ENCODE measurements around the gene FARSA. TPM values are rescaled to one million over a fixed set of nuclear protein-coding genes. Genes with fewer than 3 reads are reported as not detected.

The FARSA gene
- total RNA-seq, 6 experiments from 2014 or later: 22.9 to 46.2 (median 29.0) TPM

GRCh38 chr19:12884926-12885748, 48.4 kb downstream of the FARSA start:
- Histone ChIP-seq H3K4me3 (peak overlapping the region; percentile 18 to 51 (median 22)), H3K27me3 (no peaks in the 10 kb centered on the region), H3K4me1 (peaks cover 0 to 16% (median 0%) of the 10 kb centered on the region in 4 donors), H3K9me3 (peaks cover 0 to 5% (median 0%) of the 10 kb centered on the region in 4 donors), H3K36me3 (no peaks in the 10 kb centered on the region), H3K27ac (peak overlapping the region in 1 of 3 donors; percentile 13)
- ATAC-seq: peak; percentile 36 to 57 (median 49)
- 6% methylated on average over 28 of the region's 73 CpGs for WGBS (ENCODE audit: insufficient coverage, low coverage, low lambda C conversion rate, missing lambda C conversion rate)
- intact Hi-C loops (cut with DNase I): loop anchor here in 1 of 2 donors (10.0 kb wide), 1 partner anchor 50 kb away; the partner anchor contains the start of genes CALR and FARSA
- DNase-seq: peak; percentile 73 to 86 (median 83)
- no peak for TF ChIP-seq POLR2A (IDR thresholded peaks at IDR 0.05)
- TF ChIP-seq CTCF (IDR thresholded peaks at IDR 0.05): peak; percentile 48 to 73 (median 56)

GRCh38 chr19:12884627-12884925, 48.9 kb downstream of the FARSA start:
- intact Hi-C loops (cut with DNase I): loop anchor here in 1 of 2 donors (10.0 kb wide), 1 partner anchor 50 kb away; the partner anchor contains the start of genes CALR and FARSA
- no peaks in the 10 kb centered on the region for H3K27me3 ChIP-seq
- TF ChIP-seq POLR2A (IDR thresholded peaks at IDR 0.05) (no peak), CTCF (IDR thresholded peaks at IDR 0.05) (no peak)
- H3K4me3 ChIP-seq: no peak overlapping the region
- H3K4me1 ChIP-seq: peaks cover 0 to 13% (median 0%) of the 10 kb centered on the region in 4 donors
- 76% methylated on average over 2 of the region's 12 CpGs for WGBS (ENCODE audit: insufficient coverage, low coverage, low lambda C conversion rate, missing lambda C conversion rate)
- DNase-seq (no peak), ATAC-seq (no peak)
- no peak overlapping the region for H3K27ac ChIP-seq
- peaks cover 0 to 5% (median 0%) of the 10 kb centered on the region in 4 donors for H3K9me3 ChIP-seq
- no peaks in the 10 kb centered on the region for H3K36me3 ChIP-seq

GRCh38 chr19:12884202-12884601, 49.3 kb downstream of the FARSA start:
- intact Hi-C loops (cut with DNase I): loop anchor here in 1 of 2 donors (10.0 kb wide), 1 partner anchor 51 kb away; the partner anchor contains the start of genes CALR and FARSA
- TF ChIP-seq CTCF (IDR thresholded peaks at IDR 0.05): no peak
- no peak for TF ChIP-seq POLR2A (IDR thresholded peaks at IDR 0.05)
- H3K36me3 ChIP-seq: no peaks in the 10 kb centered on the region
- H3K4me1 ChIP-seq: peaks cover 0 to 13% (median 0%) of the 10 kb centered on the region in 4 donors
- ATAC-seq (no peak), DNase-seq (no peak)
- WGBS (ENCODE audit: insufficient coverage, low coverage, low lambda C conversion rate, missing lambda C conversion rate): 90% methylated on average over 2 of the region's 3 CpGs
- no peak overlapping the region for H3K4me3 ChIP-seq
- H3K27me3 ChIP-seq: no peaks in the 10 kb centered on the region
- H3K9me3 ChIP-seq: peaks cover 0 to 5% (median 0%) of the 10 kb centered on the region in 4 donors
- no peak overlapping the region for H3K27ac ChIP-seq

- DNase-seq: no peak
- intact Hi-C loops (cut with DNase I): loop anchor here in 1 of 2 donors (10.0 kb wide), 1 partner anchor 52 kb away; the partner anchor contains the start of genes CALR and FARSA
- Histone ChIP-seq H3K27ac (peak overlapping the region in 1 of 3 donors; percentile 40), H3K36me3 (peaks cover 0 to 4% (median 0%) of the 10 kb centered on the region in 4 donors), H3K4me1 (peaks cover 0 to 13% (median 0%) of the 10 kb centered on the region in 4 donors), H3K4me3 (no peak overlapping the region), H3K9me3 (peaks cover 0 to 5% (median 0%) of the 10 kb centered on the region in 4 donors), H3K27me3 (no peaks in the 10 kb centered on the region)
- WGBS (ENCODE audit: insufficient coverage, low coverage, low lambda C conversion rate, missing lambda C conversion rate): 86% methylated on average over 2 of the region's 3 CpGs
- no peak for TF ChIP-seq POLR2A (IDR thresholded peaks at IDR 0.05)
- ATAC-seq: no peak
These were observed 50.9 kb downstream of the FARSA start for GRCh38 chr19:12882589-12882988.
